Astrocyte (in vitro differentiated cells and primary cell): ENCODE results near the gene SND1.

Experiments used
- EZH2 ChIP-seq: IDR thresholded peaks from 2 replicates; pipeline ENCODE4 v1.6.1; 2012; ENCODE audit warnings: mild to moderate bottlenecking, low read length, inconsistent platforms; ENCODE audit not compliant: insufficient read depth
- TF ChIP-seq, protein P1 (sequence below): IDR thresholded peaks from 2 replicates; pipeline ENCODE4 v1.5.1; 2011; ENCODE audit warnings: low read depth, mild to moderate bottlenecking, inconsistent platforms, low read length, moderate library complexity; ENCODE audit not compliant: insufficient read depth

DNA sequence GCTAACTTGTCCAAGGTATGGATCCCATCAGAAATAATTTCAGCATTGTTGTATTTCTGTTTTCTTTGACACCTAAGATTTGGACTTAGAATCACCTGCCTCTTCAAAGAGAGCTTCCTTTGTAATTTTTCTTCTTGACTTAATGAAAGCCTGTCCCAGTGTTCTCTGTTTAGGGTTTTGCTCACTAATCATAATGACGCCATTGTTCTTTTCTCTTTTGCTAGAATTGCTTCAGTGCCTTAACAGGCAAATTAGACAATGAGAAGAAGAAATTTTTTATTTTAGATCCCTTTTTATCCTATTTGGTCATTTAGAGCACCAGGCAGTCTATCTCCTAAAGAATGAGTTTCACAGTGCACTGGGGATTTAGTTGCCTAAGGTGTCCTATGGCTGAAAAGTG lies 128.5 kb downstream of the SND1 start:
- TF ChIP-seq, protein P1, sequence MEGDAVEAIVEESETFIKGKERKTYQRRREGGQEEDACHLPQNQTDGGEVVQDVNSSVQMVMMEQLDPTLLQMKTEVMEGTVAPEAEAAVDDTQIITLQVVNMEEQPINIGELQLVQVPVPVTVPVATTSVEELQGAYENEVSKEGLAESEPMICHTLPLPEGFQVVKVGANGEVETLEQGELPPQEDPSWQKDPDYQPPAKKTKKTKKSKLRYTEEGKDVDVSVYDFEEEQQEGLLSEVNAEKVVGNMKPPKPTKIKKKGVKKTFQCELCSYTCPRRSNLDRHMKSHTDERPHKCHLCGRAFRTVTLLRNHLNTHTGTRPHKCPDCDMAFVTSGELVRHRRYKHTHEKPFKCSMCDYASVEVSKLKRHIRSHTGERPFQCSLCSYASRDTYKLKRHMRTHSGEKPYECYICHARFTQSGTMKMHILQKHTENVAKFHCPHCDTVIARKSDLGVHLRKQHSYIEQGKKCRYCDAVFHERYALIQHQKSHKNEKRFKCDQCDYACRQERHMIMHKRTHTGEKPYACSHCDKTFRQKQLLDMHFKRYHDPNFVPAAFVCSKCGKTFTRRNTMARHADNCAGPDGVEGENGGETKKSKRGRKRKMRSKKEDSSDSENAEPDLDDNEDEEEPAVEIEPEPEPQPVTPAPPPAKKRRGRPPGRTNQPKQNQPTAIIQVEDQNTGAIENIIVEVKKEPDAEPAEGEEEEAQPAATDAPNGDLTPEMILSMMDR: no peak
- TF ChIP-seq EZH2: no peak
